ENCODE data around the gene KCMF1. TPM values are rescaled to one million over a fixed set of nuclear protein-coding genes. Genes with fewer than 3 reads are reported as not detected.
A peak's percentile ranks its signal among the peaks of the same experiment; 100 is the strongest.

The KCMF1 gene
- total RNA-seq, 2 experiments from 2014 or later = 105 to 109 TPM

DNA sequence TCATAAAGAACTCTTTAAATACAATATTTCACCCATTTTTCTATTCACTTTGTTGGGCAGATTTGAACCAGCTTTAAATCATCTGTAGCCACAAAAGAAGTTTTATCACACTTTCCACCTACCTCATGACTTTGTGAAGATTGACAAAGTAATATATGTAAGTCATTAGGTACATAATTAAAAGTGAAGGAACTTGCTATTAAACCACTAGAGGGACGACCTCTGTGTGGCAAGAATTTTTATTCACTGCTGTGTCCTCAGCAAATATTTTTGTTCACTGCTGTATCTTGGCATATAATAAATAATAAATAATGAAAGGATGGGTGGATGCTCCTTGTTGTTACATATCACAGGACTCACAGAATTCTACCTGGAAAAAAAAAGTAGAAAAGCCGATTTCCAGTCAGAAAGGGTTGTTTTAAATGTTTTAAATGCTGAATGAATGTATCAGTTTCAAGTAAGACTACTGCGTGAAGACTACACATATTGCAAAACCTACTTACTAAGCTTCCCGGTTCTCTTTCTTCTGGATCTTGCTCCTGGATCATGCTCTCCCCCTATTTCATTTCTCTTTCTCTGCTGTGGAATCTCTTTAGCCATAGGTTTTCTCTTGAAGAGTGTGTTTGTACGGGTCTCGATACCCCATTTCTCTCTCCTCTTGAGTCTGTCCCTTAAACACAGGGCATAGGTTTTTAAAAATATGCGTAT lies 44.8 kb downstream of the KCMF1 start:
- no peak overlapping the region for H3K4me3 Mint-ChIP-seq
- intact Hi-C loops (cut with micrococcal nuclease) = loop anchor here (1.0 to 2.0 kb wide), 3 partner anchors 47 to 146 kb away; no protein-coding TSS in a partner anchor
- CTCF ChIA-PET = interaction anchor here (0.6 to 7.7 kb wide), 26 partner anchors 9 to 402 kb away, joined by 3 to 90 read pairs (median 4); no protein-coding TSS in a partner anchor

DNA sequence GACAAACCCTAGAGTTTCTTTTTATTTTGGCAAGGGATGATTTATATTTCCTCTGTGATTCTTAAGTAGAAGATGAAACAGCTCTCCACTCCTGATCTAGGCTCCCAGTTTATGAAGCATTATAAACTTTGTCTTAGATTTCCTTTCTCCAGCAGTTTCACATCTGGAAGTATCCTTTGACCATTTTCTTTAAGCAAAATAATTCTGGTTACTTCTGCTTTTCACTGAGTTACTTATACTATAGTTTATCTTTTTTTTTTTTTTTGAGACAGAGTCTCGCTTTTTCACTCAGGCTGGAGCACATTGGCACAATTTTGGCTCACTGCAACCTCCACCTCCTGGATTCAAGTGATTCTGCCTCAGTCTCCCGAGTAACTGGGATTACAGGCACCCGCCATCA lies 45.5 kb downstream of the KCMF1 start:
- CTCF ChIA-PET = interaction anchor here (0.7 to 7.7 kb wide), 12 partner anchors 15 to 207 kb away, joined by 3 to 90 read pairs (median 4); no protein-coding TSS in a partner anchor
- Mint-ChIP-seq H3K9me3 (no peaks in the 10 kb centered on the region), H3K4me1 (ENCODE audit: low read depth) (peaks cover 77% of the 10 kb centered on the region), H3K4me3 (no peak overlapping the region), H3K36me3 (ENCODE audit: low read depth) (peaks cover 7% of the 10 kb centered on the region), H3K27ac (no peak overlapping the region), H3K27me3 (ENCODE audit: low read depth) (no peaks in the 10 kb centered on the region)
- intact Hi-C loops (cut with micrococcal nuclease) = no loop called here
- DNase-seq = no peak

More for the DNA sequence above, 44.8 kb downstream of the KCMF1 start:
- H3K27me3 Mint-ChIP-seq (ENCODE audit: low read depth) = no peaks in the 10 kb centered on the region
- no peak for DNase-seq
- H3K36me3 Mint-ChIP-seq (ENCODE audit: low read depth) = peaks cover 11% of the 10 kb centered on the region
- H3K4me1 Mint-ChIP-seq (ENCODE audit: low read depth) = peaks cover 81% of the 10 kb centered on the region
- peak overlapping the region; percentile 67 for H3K27ac Mint-ChIP-seq
- H3K9me3 Mint-ChIP-seq = no peaks in the 10 kb centered on the region

DNA sequence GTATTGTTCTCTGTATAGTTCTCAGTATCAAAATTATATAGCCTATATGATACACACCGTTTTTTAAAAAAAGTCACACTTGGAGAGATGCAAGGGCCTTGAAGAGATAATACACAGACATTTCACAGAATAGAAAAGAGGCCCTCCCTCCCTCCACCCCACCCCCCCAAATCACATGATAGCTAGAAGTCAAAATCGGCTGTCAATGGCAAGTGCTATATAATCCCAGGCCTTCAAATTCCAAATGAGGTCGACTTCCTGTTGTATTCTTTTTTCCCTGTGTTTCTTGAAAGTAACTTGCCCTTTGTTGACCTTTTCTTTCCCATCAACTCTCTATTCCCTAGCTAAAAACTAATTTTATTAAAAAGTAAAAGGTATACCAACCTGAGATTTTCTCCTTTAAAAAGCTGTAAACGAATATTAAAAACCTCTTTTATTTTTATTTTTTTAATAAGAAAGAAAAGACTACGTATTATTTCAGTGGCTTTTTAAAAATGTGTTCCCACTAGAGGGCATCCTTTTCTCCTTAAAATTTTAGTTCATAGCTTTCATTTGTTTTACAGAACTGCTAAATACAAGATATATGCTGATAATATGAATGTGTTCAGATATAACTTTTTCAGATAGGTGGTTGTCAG lies 46.6 kb downstream of the KCMF1 start:
- H3K27ac Mint-ChIP-seq = peak overlapping the region; percentile 66
- no peaks in the 10 kb centered on the region for H3K9me3 Mint-ChIP-seq
- no peak overlapping the region for H3K4me3 Mint-ChIP-seq
- intact Hi-C loops (cut with micrococcal nuclease) = loop anchor here (1.0 kb wide), 2 partner anchors 9 to 268 kb away; no protein-coding TSS in a partner anchor
- H3K4me1 Mint-ChIP-seq (ENCODE audit: low read depth) = peaks cover 72% of the 10 kb centered on the region
- no peak for DNase-seq
- H3K27me3 Mint-ChIP-seq (ENCODE audit: low read depth) = no peaks in the 10 kb centered on the region
- CTCF ChIA-PET = interaction anchor here (0.7 to 3.6 kb wide), 19 partner anchors 8 to 362 kb away, joined by 3 to 26 read pairs (median 4); no protein-coding TSS in a partner anchor
- peaks cover 13% of the 10 kb centered on the region for H3K36me3 Mint-ChIP-seq (ENCODE audit: low read depth)

DNA sequence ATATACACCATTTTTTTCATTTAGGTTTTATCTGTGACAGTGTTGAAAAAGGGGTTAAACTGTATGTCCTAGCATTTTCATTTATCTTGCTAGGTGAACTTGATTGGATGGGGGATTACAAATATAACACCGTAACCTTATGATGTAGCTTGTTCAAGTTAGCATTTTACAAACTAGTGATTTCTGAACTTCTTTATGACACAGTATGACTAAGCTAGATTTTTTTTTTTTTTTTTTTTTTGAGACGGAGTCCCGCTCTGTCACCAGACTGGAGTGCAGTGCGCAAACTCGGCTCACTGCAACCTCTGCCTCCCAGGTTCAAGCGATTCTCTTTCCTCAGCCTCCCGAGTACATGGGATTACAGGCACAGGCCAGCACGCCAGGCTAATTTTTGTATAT lies 47.1 kb downstream of the KCMF1 start:
- Mint-ChIP-seq H3K4me1 (ENCODE audit: low read depth) (peaks cover 69% of the 10 kb centered on the region), H3K27me3 (ENCODE audit: low read depth) (no peaks in the 10 kb centered on the region), H3K27ac (peak overlapping the region; percentile 66), H3K4me3 (no peak overlapping the region), H3K9me3 (no peaks in the 10 kb centered on the region), H3K36me3 (ENCODE audit: low read depth) (peaks cover 16% of the 10 kb centered on the region)
- CTCF ChIA-PET = interaction anchor here (0.7 to 3.6 kb wide), 19 partner anchors 8 to 362 kb away, joined by 3 to 26 read pairs (median 4); no protein-coding TSS in a partner anchor
- no peak for DNase-seq
- intact Hi-C loops (cut with micrococcal nuclease) = no loop called here

DNA sequence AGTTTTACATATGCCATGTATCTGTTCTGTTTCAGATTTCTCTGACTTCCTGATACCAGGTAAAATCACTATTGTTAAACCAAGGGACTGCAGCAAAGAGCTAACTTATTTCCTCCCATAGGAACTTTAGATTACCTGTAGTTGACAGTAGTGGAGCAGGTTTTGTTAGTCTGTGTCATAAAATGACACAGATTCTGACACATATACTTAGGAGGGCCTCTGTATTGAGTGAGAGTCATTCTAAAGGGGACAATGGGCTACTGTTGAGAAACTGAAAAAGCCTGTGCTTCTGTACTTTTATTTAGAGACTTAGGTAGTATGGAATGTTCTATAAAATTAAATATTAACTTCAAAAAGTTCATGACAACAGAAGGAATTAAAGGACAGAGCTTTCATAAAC lies 48.2 kb downstream of the KCMF1 start:
- Mint-ChIP-seq H3K27me3 (ENCODE audit: low read depth) (no peaks in the 10 kb centered on the region), H3K4me1 (ENCODE audit: low read depth) (peaks cover 64% of the 10 kb centered on the region), H3K27ac (peak overlapping the region; percentile 24), H3K9me3 (no peaks in the 10 kb centered on the region), H3K36me3 (ENCODE audit: low read depth) (peaks cover 22% of the 10 kb centered on the region), H3K4me3 (no peak overlapping the region)
- intact Hi-C loops (cut with micrococcal nuclease) = no loop called here
- no peak for DNase-seq
- CTCF ChIA-PET = interaction anchor here (0.8 to 1.0 kb wide), 2 partner anchors 15 to 16 kb away, joined by 3 read pairs; no protein-coding TSS in a partner anchor

DNA sequence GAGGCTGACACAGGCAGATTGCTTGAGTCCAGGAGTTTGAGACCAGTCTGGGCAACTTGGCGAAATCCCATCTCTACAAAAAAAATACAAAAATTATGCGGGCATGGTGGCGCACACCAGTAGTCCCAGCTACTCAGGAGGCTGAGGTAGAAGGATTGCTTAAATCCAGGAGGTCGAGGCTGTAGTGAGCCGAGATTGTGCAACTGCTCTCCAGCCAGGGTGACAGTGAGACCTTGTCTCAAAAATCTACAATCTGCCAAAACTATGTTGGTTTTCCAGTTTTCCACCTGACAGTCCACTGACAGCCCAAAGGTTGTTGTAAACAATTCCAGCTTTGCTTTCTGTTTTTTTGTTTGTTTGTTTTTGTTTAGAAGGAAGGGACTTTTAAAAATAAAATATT lies 51.3 kb downstream of the KCMF1 start:
- intact Hi-C loops (cut with micrococcal nuclease) = no loop called here
- no peaks in the 10 kb centered on the region for H3K27me3 Mint-ChIP-seq (ENCODE audit: low read depth)
- CTCF ChIA-PET = interaction anchor here (0.6 to 0.8 kb wide), 3 partner anchors 47 to 208 kb away, joined by 3 to 4 read pairs (median 3); no protein-coding TSS in a partner anchor
- peaks cover 49% of the 10 kb centered on the region for H3K4me1 Mint-ChIP-seq (ENCODE audit: low read depth)
- H3K36me3 Mint-ChIP-seq (ENCODE audit: low read depth) = peaks cover 27% of the 10 kb centered on the region
- H3K4me3 Mint-ChIP-seq = no peak overlapping the region
- no peak for DNase-seq
- H3K27ac Mint-ChIP-seq = no peak overlapping the region
- H3K9me3 Mint-ChIP-seq = no peaks in the 10 kb centered on the region

DNA sequence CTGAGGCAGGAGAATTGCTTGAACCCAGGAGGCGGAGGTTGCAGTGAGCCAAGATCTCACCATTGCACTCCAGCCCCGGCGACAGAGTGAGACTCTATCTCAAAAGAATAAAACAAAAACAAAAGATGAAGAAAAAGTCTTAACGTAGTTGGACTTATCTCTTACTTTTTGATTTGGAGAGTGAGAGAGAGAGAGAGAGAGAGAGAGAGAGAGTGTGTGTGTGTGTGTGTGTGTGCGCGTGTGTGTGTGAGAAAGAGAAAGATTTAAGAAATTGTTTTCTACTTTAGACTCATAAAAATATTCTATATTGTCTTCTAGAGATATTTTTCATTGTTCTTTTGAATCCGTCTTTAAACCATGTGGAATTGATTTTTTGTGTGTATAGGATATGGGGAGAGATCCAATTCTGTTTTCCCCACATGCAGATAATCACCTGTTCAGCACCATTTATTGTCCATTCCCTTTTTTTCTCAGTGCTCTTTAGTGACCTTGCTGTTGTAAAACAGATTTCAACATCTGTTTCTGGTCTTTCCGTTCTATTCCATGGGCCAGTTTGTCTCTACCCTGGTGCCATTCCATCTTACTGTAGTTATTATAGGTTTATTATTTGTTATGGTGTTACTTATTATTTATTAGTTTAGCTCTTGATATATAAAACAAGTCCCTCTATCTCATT lies 53.5 kb downstream of the KCMF1 start:
- no peaks in the 10 kb centered on the region for H3K27me3 Mint-ChIP-seq (ENCODE audit: low read depth)
- DNase-seq = no peak
- no peak overlapping the region for H3K27ac Mint-ChIP-seq
- no peaks in the 10 kb centered on the region for H3K9me3 Mint-ChIP-seq
- H3K36me3 Mint-ChIP-seq (ENCODE audit: low read depth) = peaks cover 40% of the 10 kb centered on the region
- H3K4me3 Mint-ChIP-seq = no peak overlapping the region
- CTCF ChIA-PET = no interaction called here
- intact Hi-C loops (cut with micrococcal nuclease) = no loop called here
- peaks cover 30% of the 10 kb centered on the region for H3K4me1 Mint-ChIP-seq (ENCODE audit: low read depth)

DNA sequence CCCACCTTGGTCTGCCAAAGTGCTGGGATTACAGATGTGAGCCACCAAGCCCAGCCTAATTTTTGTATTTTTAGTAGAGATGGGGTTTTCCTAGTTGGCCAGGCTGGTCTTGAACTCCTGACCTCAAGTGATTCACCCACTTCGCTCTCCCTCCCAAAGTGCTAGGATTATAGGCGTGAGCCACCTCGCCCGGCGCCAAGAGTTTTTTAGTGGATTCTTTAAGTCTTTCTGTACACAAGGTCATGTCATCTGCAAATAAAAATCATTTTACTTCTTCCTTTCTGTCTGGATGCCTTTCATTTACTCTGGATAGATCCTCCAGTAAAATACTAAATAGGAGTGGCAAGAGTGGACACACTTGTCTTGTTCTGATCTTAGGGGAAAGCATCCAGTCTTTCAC lies 61.7 kb downstream of the KCMF1 start:
- H3K27ac Mint-ChIP-seq = no peak overlapping the region
- peaks cover 44% of the 10 kb centered on the region for H3K36me3 Mint-ChIP-seq (ENCODE audit: low read depth)
- H3K27me3 Mint-ChIP-seq (ENCODE audit: low read depth) = no peaks in the 10 kb centered on the region
- intact Hi-C loops (cut with micrococcal nuclease) = no loop called here
- H3K4me1 Mint-ChIP-seq (ENCODE audit: low read depth) = peaks cover 3% of the 10 kb centered on the region
- no peaks in the 10 kb centered on the region for H3K9me3 Mint-ChIP-seq
- DNase-seq = no peak
- CTCF ChIA-PET = interaction anchor here (0.6 to 1.4 kb wide), 3 partner anchors 15 to 267 kb away, joined by 3 to 5 read pairs (median 4); no protein-coding TSS in a partner anchor
- no peak overlapping the region for H3K4me3 Mint-ChIP-seq

DNA sequence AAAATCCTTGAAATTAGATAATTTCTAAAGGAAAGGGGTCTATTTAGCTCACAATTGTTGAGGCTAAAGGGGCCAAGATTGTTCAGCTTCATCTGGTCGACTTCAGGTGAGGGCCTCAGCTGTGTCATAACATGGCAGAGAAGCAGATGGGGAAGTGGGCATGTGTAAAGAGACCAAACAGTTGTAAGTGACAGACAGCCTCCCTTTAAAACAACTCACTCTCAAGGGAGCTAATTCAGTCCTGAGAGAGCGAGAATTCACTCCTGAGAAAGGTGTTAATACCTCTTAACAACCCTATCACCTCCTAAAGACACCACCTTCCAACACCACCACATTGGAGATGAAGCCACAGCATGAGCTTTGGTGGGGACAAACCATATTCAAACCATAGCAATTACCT lies 62.4 kb downstream of the KCMF1 start:
- peaks cover 3% of the 10 kb centered on the region for H3K4me1 Mint-ChIP-seq (ENCODE audit: low read depth)
- CTCF ChIA-PET = interaction anchor here (0.9 to 1.5 kb wide), 5 partner anchors 12 to 228 kb away, joined by 3 to 5 read pairs (median 3); no protein-coding TSS in a partner anchor
- no peaks in the 10 kb centered on the region for H3K9me3 Mint-ChIP-seq
- intact Hi-C loops (cut with micrococcal nuclease) = no loop called here
- H3K36me3 Mint-ChIP-seq (ENCODE audit: low read depth) = peaks cover 41% of the 10 kb centered on the region
- DNase-seq = no peak
- H3K27me3 Mint-ChIP-seq (ENCODE audit: low read depth) = no peaks in the 10 kb centered on the region
- H3K4me3 Mint-ChIP-seq = no peak overlapping the region
- no peak overlapping the region for H3K27ac Mint-ChIP-seq

DNA sequence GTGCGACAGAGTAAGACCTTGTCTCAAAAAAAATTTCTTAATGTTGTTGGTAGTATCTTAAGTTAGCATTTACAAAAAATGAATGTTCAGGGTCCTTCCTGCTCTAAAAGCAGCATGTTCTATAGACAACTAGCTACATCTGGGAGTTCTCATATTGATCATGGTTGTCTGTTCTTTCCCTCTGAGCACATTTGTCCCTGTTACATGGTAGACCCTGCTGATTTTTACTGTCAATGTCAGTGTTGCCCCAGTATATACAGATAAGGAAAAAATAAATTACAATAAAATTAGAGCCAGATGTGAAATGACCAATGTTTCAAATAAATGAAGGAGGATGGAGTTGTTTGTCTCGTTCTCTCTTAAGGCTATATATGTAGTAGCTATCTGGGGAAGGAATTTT lies 63.2 kb downstream of the KCMF1 start:
- CTCF ChIA-PET = interaction anchor here (0.8 to 1.5 kb wide), 2 partner anchors 15 to 268 kb away, joined by 3 to 5 read pairs; no protein-coding TSS in a partner anchor
- DNase-seq = no peak
- no peak overlapping the region for H3K4me3 Mint-ChIP-seq
- no peak overlapping the region for H3K27ac Mint-ChIP-seq
- no peaks in the 10 kb centered on the region for H3K9me3 Mint-ChIP-seq
- H3K27me3 Mint-ChIP-seq (ENCODE audit: low read depth) = no peaks in the 10 kb centered on the region
- H3K4me1 Mint-ChIP-seq (ENCODE audit: low read depth) = peaks cover 3% of the 10 kb centered on the region
- peaks cover 40% of the 10 kb centered on the region for H3K36me3 Mint-ChIP-seq (ENCODE audit: low read depth)
- intact Hi-C loops (cut with micrococcal nuclease) = no loop called here

DNA sequence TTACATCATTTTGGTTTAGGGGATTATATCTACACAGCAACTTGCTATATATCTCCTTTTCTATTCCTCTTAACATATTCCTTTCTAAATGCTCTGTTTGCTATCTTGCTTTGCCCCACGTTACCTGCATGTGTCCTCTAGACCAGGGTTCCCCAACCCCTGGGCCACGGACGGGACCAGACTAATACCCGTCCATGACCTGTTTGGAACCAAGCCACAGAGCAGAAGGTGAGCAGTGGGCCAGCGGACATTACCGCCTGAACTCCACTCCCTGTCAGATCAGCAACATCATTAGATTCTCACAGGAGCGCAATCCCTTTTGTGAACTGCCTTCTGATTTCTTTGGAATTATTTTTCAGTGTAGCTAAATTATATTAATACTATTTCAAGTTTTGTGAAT lies 66.7 kb downstream of the KCMF1 start:
- no peak overlapping the region for H3K27ac Mint-ChIP-seq
- DNase-seq = no peak
- no peaks in the 10 kb centered on the region for H3K9me3 Mint-ChIP-seq
- intact Hi-C loops (cut with micrococcal nuclease) = loop anchor here (5.0 kb wide), 1 partner anchor 60 kb away; no protein-coding TSS in a partner anchor
- H3K27me3 Mint-ChIP-seq (ENCODE audit: low read depth) = no peaks in the 10 kb centered on the region
- peaks cover 7% of the 10 kb centered on the region for H3K4me1 Mint-ChIP-seq (ENCODE audit: low read depth)
- CTCF ChIA-PET = interaction anchor here (0.6 to 0.9 kb wide), 2 partner anchors 17 to 23 kb away, joined by 3 read pairs; no protein-coding TSS in a partner anchor
- H3K36me3 Mint-ChIP-seq (ENCODE audit: low read depth) = peaks cover 38% of the 10 kb centered on the region
- H3K4me3 Mint-ChIP-seq = no peak overlapping the region

DNA sequence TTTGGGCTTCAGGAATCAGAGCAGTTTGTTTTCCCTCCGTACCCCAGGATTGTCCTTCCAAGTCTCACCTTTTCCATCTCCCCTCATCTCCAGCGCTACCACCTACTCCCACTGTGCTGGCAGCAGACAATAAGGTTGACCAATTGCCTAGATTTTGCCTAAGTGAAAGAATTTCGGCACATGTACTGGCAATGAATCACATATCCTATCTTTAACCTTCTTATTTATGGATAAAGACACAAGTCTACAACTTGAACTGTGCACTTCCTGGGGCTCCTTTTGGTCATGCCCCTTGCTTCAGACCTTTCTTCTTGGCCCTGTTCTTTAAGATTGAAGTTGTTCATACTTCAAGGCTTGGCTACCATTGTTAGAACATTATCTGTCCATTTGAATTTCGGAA lies 71.4 kb downstream of the KCMF1 start:
- Mint-ChIP-seq H3K36me3 (ENCODE audit: low read depth) (peaks cover 46% of the 10 kb centered on the region), H3K4me3 (no peak overlapping the region), H3K27me3 (ENCODE audit: low read depth) (no peaks in the 10 kb centered on the region), H3K4me1 (ENCODE audit: low read depth) (peaks cover 6% of the 10 kb centered on the region), H3K9me3 (no peaks in the 10 kb centered on the region), H3K27ac (no peak overlapping the region)
- intact Hi-C loops (cut with micrococcal nuclease) = no loop called here
- CTCF ChIA-PET = interaction anchor here (0.7 to 1.1 kb wide), 2 partner anchors 17 to 255 kb away, joined by 3 to 4 read pairs; no protein-coding TSS in a partner anchor
- no peak for DNase-seq
